Forelimb muscle (tissue), 1 donor: ENCODE measurements around the gene SNAPC3. TPM values are rescaled to one million over a fixed set of nuclear protein-coding genes. Genes with fewer than 3 reads are reported as not detected.

Experiments used
- DNase-seq: peaks from one replicate; pipeline ENCODE4 v3.0.0-alpha.2; 2013; ENCODE audit warnings: low read depth
- polyA plus RNA-seq: library from polyadenylated mRNA; unstranded; fragments of 120-200 nt; gene quantifications from one replicate; pipeline ENCODE4 v1.2.1, GENCODE V29; 2013; ENCODE audit not compliant: insufficient read length

SNAPC3 gene
- polyA plus RNA-seq, 1 donor, result 28.2 TPM

DNA sequence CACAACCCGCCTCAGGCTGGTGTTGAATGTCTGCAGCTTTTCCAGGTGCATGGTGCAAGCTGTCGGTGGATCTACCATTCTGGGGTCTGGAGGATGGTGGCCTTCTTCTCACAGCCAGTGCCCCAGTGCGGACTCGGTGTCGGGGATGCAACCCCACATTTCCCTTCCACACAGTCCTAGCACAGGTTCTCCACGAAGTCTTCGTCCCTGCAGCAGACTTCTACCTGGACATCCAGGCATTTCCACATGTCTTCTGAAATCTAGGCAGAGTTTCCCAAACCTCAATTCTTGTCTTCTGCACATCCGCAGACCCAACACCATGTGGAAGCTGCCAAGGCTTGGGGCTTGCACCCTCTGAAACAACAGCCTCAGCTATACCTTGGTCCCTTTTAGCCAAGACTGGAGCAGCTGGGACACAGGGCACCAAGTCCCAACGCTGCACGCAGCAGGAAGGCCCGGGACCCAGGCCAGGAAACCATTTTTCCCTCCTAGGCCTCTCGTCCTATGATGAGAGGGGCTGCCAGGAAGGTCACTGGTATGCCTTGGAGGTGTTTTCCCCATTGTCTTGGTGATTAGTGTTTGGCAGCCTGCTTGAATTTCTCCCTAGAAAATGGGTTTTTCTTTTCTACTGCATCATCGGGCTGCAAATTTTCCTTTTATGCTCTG, 69.9 kb downstream of the SNAPC3 start:
- DNase-seq, result no peak

DNA sequence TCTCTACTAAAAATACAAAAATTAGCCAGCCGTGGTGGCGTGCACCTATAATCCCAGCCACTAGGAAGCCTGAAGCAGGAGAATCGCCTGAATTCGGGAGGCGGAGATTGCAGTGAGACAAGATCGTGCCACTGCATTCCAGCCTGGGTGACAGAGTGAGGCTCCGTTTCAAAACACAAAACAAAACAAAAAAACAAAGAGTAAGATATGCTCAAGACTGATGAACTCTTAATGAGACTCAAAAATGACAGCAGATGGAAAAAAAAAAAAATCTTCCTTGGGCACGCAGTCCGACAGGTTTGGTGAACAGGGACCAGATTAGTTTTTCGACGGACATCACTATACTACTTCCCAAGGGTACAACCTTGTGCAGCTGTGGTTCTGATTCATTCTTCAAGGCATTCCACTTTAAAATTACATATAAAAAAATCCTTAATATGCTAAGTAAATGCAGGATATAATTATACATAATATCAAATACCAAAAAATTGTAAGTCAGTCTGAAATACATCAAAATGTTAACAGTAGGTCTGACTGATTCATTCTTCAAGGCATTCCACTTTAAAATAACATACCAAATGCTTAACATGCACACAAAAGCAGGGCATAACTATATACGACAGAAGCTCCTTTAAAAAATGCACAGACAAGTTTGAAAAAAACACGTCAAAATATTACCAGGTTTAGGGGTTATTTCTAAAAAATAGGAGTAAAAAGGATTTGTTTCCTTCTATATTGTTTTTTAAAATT, 75.7 kb downstream of the SNAPC3 start:
- no peak for DNase-seq

DNA sequence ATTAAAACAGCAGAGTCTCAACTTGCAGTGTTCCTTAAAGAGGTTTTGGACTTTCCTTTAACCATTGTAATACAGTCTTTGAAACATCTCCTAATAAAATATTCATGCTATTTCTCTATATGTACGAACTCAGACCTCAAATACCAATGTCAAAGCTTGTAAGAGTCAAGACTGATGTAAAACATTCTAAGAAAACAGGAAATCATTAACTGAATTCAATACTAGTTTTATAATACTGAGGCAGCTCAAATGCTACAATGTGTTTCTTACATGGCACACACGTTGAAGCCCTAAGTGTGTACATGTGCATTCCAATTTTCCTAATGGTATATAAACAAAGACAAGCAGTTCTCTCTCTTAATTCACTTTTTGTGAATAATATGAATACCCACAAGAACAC, 76.5 kb downstream of the SNAPC3 start:
- DNase-seq, result no peak

DNA sequence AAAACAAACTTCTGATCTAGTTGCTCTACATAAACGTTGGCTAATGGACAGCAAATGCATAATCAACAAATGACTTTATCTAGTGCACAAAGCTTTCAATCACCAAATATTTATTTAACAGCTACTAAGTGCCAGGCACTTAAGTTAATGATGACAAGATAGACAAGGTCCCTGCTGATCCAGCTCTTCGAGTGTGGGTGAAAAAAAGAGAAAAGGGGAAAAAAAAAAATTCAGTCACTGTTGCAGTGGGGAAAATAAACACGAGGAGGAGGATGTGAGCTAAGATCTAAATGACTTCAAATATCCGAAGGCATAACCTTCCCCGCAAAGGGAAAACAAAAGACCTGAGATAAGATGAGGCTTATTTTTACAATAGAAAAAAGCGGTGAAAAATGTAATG, 78.5 kb downstream of the SNAPC3 start:
- DNase-seq, result no peak

DNA sequence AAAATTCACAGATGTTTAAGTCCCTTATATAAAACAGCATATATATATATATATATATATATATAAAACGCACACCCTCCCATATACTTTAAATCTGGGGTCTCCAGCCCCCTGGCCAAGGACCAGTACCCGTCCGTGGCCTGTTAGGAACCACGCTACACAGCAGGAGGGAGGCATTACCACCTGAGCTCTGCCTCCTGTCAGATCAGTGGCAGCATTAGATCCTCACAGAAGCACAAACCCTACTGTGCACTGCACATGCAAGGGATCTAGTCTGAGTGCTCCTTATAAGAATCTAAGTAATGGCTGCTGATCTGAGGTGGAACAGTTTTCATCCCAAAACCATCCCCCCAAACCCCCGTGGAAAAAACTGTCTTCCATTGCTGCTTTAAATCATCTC, 79.1 kb downstream of the SNAPC3 start:
- no peak for DNase-seq

DNA sequence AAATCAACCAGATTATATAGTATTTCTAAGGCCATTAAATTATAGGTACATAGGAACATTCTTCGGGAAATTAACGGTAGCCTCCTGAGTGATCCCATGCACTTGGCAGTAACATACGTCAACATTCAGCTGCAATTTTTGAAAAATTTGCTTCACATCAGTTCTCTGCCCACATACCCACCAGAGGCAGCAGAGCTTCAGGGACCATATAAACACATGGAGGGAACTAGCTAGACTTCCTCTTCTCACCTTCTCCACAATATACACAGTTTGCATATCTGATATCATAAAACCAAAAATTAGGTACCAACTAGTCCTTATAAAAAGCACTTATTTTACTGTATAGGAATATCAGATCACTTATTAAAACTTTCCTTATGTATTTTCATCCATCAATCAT, 83.2 kb downstream of the SNAPC3 start:
- no peak for DNase-seq

DNA sequence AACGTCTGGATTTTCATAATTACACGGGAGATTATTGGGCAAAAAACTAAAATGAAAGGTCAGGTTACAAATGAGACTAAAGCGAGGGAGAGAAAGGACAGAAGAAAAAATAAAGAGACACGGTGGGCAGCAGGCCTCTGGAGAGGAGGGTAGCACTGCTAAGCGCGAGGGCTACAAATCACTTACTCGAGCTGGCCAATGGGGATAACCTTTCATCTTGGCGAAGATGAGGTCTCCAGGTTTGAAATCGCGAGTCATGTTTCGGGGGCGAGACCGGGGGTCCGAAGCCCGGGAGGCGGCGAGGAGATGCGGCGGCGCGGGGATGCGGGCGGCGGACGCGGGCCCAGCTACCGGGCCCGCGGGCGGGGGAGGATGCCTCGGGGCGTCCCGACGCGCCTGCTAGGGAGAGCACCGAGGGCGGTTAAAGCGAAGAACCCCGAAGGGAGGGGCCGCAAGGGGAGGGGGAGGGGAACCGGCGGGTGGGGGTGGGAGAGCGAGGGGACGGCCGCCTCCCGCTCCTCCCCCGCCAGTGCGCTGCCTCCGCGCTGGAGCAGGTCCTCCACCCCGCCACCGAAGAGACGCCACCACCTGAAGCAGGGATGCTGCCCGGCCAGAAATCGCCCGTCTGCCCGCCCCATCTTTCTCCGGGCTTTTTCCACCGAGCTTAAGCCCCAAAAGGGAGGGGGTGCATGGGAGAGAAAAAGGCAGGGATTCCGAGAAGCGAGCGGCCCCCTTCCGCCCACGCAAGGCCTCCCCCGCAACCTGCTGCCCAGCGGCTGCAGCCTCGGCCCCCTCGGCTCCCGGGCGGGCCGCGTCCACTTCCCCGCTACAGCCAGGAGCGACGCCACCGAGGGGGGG, 87.5 kb downstream of the SNAPC3 start:
- no peak for DNase-seq

DNA sequence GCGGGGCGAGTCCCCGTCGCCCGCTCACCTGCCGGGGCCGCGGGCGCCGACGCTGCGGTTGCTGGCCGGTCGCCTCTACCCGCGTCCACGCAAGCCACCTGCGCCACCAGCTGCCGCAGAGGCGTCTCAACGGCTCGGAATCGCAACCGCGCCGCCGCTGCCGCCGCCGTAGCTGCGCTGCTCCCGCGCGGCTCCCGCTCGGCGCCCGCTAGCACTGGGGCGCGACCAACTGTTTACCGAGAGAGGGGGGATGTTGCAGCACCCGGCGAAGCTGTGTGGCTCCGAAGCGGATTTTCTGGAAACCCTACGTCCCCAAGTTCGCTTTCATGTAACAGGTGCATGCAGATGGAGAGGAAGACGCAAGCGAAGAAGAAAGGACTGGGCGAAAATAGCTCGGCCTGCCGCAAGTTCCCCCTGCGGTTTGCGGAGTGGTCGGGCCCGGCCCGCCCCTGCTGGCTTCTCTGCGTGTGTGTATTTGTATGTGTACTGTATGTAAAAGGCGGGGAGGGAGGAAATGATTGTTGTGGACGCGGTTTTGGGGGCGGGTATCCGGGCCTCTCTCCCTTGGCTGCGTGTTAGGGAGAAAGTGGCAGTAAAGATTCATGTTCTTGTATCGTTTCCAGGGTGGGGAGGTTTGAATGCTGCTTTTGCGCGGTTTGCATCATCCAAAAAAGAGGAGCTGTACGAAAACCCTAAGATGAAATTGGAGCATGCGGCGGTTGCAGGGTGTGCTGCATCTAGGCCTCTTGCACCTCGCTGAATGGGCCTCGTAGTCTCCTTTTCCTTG, 88.3 kb downstream of the SNAPC3 start, which contains the start of gene PSIP1:
PSIP1 (minus strand) TSS at position 182 of the 787 bp plus-strand sequence. CDS start 782 bp downstream, outside the sequence.
- DNase-seq, result peak; percentile 63

Other genes starting within 250 kb of the SNAPC3 start
- gene TTC39B, start 115.7 kb upstream of the SNAPC3 start, polyA plus RNA-seq, result 1.9 TPM
- gene PSIP1, start 88.1 kb downstream of the SNAPC3 start, polyA plus RNA-seq, result 68.4 TPM
- gene CCDC171, start 130.2 kb downstream of the SNAPC3 start, polyA plus RNA-seq, result 2.1 TPM